Measurements from ENCODE around the gene AGBL4.

DNA sequence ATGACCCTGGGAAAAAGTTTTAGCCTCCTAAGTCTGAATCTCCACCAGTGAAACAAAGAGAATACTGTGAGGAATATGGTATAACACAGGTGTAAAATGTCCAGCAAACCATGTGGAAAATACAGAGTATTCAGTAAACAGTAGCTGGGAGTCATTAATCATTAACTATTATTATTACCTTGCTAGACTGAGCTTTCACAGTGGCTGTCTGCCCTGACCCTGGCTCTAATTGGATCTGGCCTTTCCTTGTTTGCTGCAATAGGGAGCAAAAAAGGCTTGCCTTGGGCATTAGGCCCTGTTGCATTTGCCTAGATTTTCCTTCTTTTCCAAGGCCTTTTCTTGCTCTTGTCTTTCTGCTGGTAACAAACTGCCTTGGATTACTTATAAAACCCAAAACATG lies 1068.0 kb downstream of the AGBL4 start:
- no peak for TF ChIP-seq EZH2 (IDR thresholded peaks at IDR 0.05)
- TF ChIP-seq POLR2AphosphoS5 (IDR thresholded peaks at IDR 0.05; ENCODE audit: borderline replicate concordance, low read depth, low read length), result no peak

All from SK-N-MC (cell line).